DOHH2 (cell line): Measurements from ENCODE around the gene RELN.

Experiments
- H3F3A ChIP-seq: fragments of 200-600 bp; sonication (generic), shearing (Covaris generic); 2 replicates; pipeline ENCODE4 v1.6.0; 2016; ENCODE audit warnings: antibody characterized with exemption, mild to moderate bottlenecking; ENCODE audit not compliant: control insufficient read depth, insufficient read depth
- H3K27ac ChIP-seq: fragments of 200-600 bp; sonication (generic); 2 replicates; pipeline ENCODE4 v1.5.1; 2014; ENCODE audit warnings: low read depth, mild to moderate bottlenecking, low read length, moderate library complexity
- H3K27me3 ChIP-seq: fragments of 200-600 bp; sonication (generic); 2 replicates; pipeline ENCODE4 v1.6.1; 2014; ENCODE audit warnings: mild to moderate bottlenecking, low read length, mixed read lengths; ENCODE audit not compliant: control insufficient read depth
- H3K36me3 ChIP-seq: fragments of 200-600 bp; sonication (generic); 2 replicates; pipeline ENCODE4 v1.6.1; 2014; ENCODE audit warnings: mild to moderate bottlenecking, low read length, moderate library complexity, mixed read lengths; ENCODE audit not compliant: control insufficient read depth
- H3K4me1 ChIP-seq: fragments of 200-600 bp; sonication (generic); 2 replicates; pipeline ENCODE4 v1.6.1; 2014; ENCODE audit warnings: mild to moderate bottlenecking, low read length, mixed read lengths; ENCODE audit not compliant: control insufficient read depth
- H3K4me2 ChIP-seq: fragments of 200-600 bp; sonication (generic); 2 replicates; pipeline ENCODE4 v1.6.0; 2014; ENCODE audit warnings: mild to moderate bottlenecking, low read length, moderate library complexity
- H3K4me3 ChIP-seq: fragments of 200-600 bp; sonication (generic); 2 replicates; pipeline ENCODE4 v1.5.1; 2014; ENCODE audit warnings: mild to moderate bottlenecking, low read length, mixed read lengths
- H3K79me2 ChIP-seq: fragments of 200-600 bp; sonication (generic); 2 replicates; pipeline ENCODE4 v1.6.1; 2014; ENCODE audit warnings: mild to moderate bottlenecking, low read length, mixed read lengths; ENCODE audit not compliant: control insufficient read depth
- H3K9me2 ChIP-seq: fragments of 200-600 bp; sonication (generic); replicated peaks from 2 replicates; pipeline ENCODE4 v1.6.1; 2014; ENCODE audit warnings: mild to moderate bottlenecking, low read length, mixed read lengths; ENCODE audit not compliant: control insufficient read depth
- H3K9me3 ChIP-seq: fragments of 200-600 bp; sonication (generic); 2 replicates; pipeline ENCODE4 v1.6.1; 2014; ENCODE audit warnings: antibody characterized with exemption, low read length, mixed read lengths; ENCODE audit not compliant: control insufficient read depth, insufficient read depth
- H4K20me1 ChIP-seq: fragments of 200-600 bp; sonication (generic); 2 replicates; pipeline ENCODE4 v1.6.0; 2014; ENCODE audit warnings: low read depth, mild to moderate bottlenecking, antibody characterized with exemption, low read length, moderate library complexity; ENCODE audit not compliant: control insufficient read depth, insufficient read depth
- CTCF ChIP-seq: fragments of 200-600 bp; sonication (generic); IDR thresholded peaks from one replicate; pipeline ENCODE4 v1.5.1; 2014; ENCODE audit warnings: antibody characterized with exemption, mild to moderate bottlenecking, low read depth, low read length; ENCODE audit not compliant: poor library complexity, severe bottlenecking
- EZH2phosphoT487 ChIP-seq: fragments of 200-600 bp; sonication (generic); IDR thresholded peaks from 2 replicates; pipeline ENCODE4 v1.6.1; 2017; ENCODE audit warnings: borderline replicate concordance, mild to moderate bottlenecking, antibody characterized with exemption, low read length, moderate library complexity, mixed read lengths

Gene RELN

GRCh38 chr7:103964269-103964668 is 25.2 kb downstream of the RELN start:
- no peak for TF ChIP-seq CTCF
- no peak for TF ChIP-seq EZH2phosphoT487
- Histone ChIP-seq H3F3A (no peaks in the 10 kb centered on the region), H3K27me3 (0 out of 2 replicates have a peak, but pooled peaks cover 2% of the 10 kb centered on the region)

GRCh38 chr7:103962070-103962469 is 27.4 kb downstream of the RELN start:
- Histone ChIP-seq H3F3A (no peaks in the 10 kb centered on the region), H3K27me3 (peaks cover 6% of the 10 kb centered on the region; the same call in 1 of the 2 replicates), H3K4me1 (no peaks in the 10 kb centered on the region), H3K79me2 (no peaks in the 10 kb centered on the region), H3K4me3 (no peak overlapping the region), H3K27ac (no peak overlapping the region), H3K9me3 (no peaks in the 10 kb centered on the region), H3K36me3 (no peaks in the 10 kb centered on the region), H3K9me2 (no peaks in the 10 kb centered on the region), H3K4me2 (no peak overlapping the region), H4K20me1 (no peaks in the 10 kb centered on the region)
- TF ChIP-seq EZH2phosphoT487 = no peak
- no peak for TF ChIP-seq CTCF

More at GRCh38 chr7:103964269-103964668, 25.2 kb downstream of the RELN start:
- no peak overlapping the region for H3K4me3 ChIP-seq
- no peaks in the 10 kb centered on the region for H3K9me2 ChIP-seq
- H3K36me3 ChIP-seq = no peaks in the 10 kb centered on the region
- no peaks in the 10 kb centered on the region for H3K79me2 ChIP-seq
- no peaks in the 10 kb centered on the region for H3K4me1 ChIP-seq
- no peaks in the 10 kb centered on the region for H4K20me1 ChIP-seq
- no peak overlapping the region for H3K27ac ChIP-seq
- no peak overlapping the region for H3K4me2 ChIP-seq
- H3K9me3 ChIP-seq = no peaks in the 10 kb centered on the region

- Histone ChIP-seq H4K20me1 (no peaks in the 10 kb centered on the region), H3K36me3 (no peaks in the 10 kb centered on the region), H3K9me2 (no peaks in the 10 kb centered on the region), H3K4me1 (no peaks in the 10 kb centered on the region), H3F3A (no peaks in the 10 kb centered on the region), H3K27me3 (peaks cover 4% of the 10 kb centered on the region; the same call in 1 of the 2 replicates), H3K79me2 (no peaks in the 10 kb centered on the region), H3K27ac (no peak overlapping the region), H3K4me2 (no peak overlapping the region), H3K4me3 (no peak overlapping the region), H3K9me3 (no peaks in the 10 kb centered on the region)
- TF ChIP-seq CTCF (no peak), EZH2phosphoT487 (no peak)
These were observed 31.1 kb downstream of the RELN start for GRCh38 chr7:103958284-103958818.
